ENCODE results near the gene EPHA7. TPM values are rescaled to one million over a fixed set of nuclear protein-coding genes. Genes with fewer than 3 reads are reported as not detected.

The EPHA7 gene
- polyA plus RNA-seq, 2 of the 4 experiments (the other 2 are of a cell fraction): 0.45 to 0.56 TPM

GRCh38 chr6:93248631-93249030 lies 170.7 kb downstream of the EPHA7 start:
- no peak for TF ChIP-seq REST (IDR thresholded peaks at IDR 0.05)
- no peak for TF ChIP-seq ZFP36 (IDR thresholded peaks at IDR 0.05; ENCODE audit: borderline replicate concordance, partially characterized antibody)
- no peak for TF ChIP-seq JUN (IDR thresholded peaks at IDR 0.05)
- no peak for TF ChIP-seq PHF8 (IDR thresholded peaks at IDR 0.05; ENCODE audit: borderline replicate concordance, low read depth)
- TF ChIP-seq GATA3 (IDR thresholded peaks at IDR 0.05; ENCODE audit: borderline replicate concordance): no peak
- TF ChIP-seq NR3C1 (IDR thresholded peaks at IDR 0.05): no peak
- TF ChIP-seq HMGXB4 (CRISPR knock-in tag; IDR thresholded peaks at IDR 0.05; ENCODE audit: borderline replicate concordance): no peak
- TF ChIP-seq ZC3H11A (IDR thresholded peaks at IDR 0.05): no peak
- no peak for TF ChIP-seq EHMT2 (IDR thresholded peaks at IDR 0.05; ENCODE audit: low read depth)
- no peak for TF ChIP-seq RAD21 (conservative IDR thresholded peaks at IDR 0.05 in 1 of 2, IDR thresholded peaks at IDR 0.05 in 1 of 2)
- TF ChIP-seq TP53 (CRISPR knock-in tag; IDR thresholded peaks at IDR 0.05): no peak
- TF ChIP-seq, protein P1, sequence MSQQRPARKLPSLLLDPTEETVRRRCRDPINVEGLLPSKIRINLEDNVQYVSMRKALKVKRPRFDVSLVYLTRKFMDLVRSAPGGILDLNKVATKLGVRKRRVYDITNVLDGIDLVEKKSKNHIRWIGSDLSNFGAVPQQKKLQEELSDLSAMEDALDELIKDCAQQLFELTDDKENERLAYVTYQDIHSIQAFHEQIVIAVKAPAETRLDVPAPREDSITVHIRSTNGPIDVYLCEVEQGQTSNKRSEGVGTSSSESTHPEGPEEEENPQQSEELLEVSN (IDR thresholded peaks at IDR 0.05; ENCODE audit: borderline replicate concordance, low read depth): no peak
- no peak for TF ChIP-seq ZNF302 (CRISPR knock-in tag; IDR thresholded peaks at IDR 0.05)
- no peak for TF ChIP-seq FOSL2 (IDR thresholded peaks at IDR 0.05)
- no peak for TF ChIP-seq FOSL2 (CRISPR knock-in tag; IDR thresholded peaks at IDR 0.05)
- no peak for TF ChIP-seq JUNB (IDR thresholded peaks at IDR 0.05)
- DNase-seq (ENCODE audit: low read depth in 1 of 2, low spot score in 1 of 2) (no peak), FAIRE-seq (no peak), ATAC-seq (no peak)
- no peak overlapping the region for H3K4me2 ChIP-seq
- CTCF ChIA-PET: no interaction called here
- no peaks in the 10 kb centered on the region for H3K4me1 ChIP-seq
- H3K9me3 ChIP-seq: no peaks in the 10 kb centered on the region
- WGBS (ENCODE audit: missing lambda C conversion rate): 6% methylated on average over 2 of the region's 2 CpGs
- no peak overlapping the region for H3K27ac ChIP-seq
- H3K4me3 ChIP-seq: no peak overlapping the region
- POLR2A ChIA-PET: no interaction called here

- no peak for ATAC-seq
- no peaks in the 10 kb centered on the region for H3K4me1 ChIP-seq
- H3K27ac ChIP-seq: no peak overlapping the region
- H3K4me3 ChIP-seq: no peak overlapping the region
- H3K4me2 ChIP-seq: no peak overlapping the region
- POLR2A ChIA-PET: no interaction called here
- CTCF ChIA-PET: no interaction called here
- no peaks in the 10 kb centered on the region for H3K9me3 ChIP-seq
- TF ChIP-seq GATA3 (IDR thresholded peaks at IDR 0.05; ENCODE audit: borderline replicate concordance): no peak
- TF ChIP-seq ZNF302 (CRISPR knock-in tag; IDR thresholded peaks at IDR 0.05): no peak
- TF ChIP-seq ZSCAN20 (CRISPR knock-in tag; IDR thresholded peaks at IDR 0.05): no peak
- no peak for TF ChIP-seq SREBF2 (IDR thresholded peaks at IDR 0.05)
- no peak for TF ChIP-seq EP300 (IDR thresholded peaks at IDR 0.05)
- no peak for TF ChIP-seq CHD4 (IDR thresholded peaks at IDR 0.05; ENCODE audit: borderline replicate concordance)
- no peak for TF ChIP-seq POLR2A (IDR thresholded peaks at IDR 0.05; ENCODE audit: low read length)
- TF ChIP-seq FOXS1 (CRISPR knock-in tag; IDR thresholded peaks at IDR 0.05): no peak
- TF ChIP-seq SMC3 (IDR thresholded peaks at IDR 0.05): no peak
- TF ChIP-seq JUN (IDR thresholded peaks at IDR 0.05): no peak
- TF ChIP-seq, protein P2, sequence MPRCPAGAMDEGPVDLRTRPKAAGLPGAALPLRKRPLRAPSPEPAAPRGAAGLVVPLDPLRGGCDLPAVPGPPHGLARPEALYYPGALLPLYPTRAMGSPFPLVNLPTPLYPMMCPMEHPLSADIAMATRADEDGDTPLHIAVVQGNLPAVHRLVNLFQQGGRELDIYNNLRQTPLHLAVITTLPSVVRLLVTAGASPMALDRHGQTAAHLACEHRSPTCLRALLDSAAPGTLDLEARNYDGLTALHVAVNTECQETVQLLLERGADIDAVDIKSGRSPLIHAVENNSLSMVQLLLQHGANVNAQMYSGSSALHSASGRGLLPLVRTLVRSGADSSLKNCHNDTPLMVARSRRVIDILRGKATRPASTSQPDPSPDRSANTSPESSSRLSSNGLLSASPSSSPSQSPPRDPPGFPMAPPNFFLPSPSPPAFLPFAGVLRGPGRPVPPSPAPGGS (IDR thresholded peaks at IDR 0.05): no peak
- TF ChIP-seq MAZ (IDR thresholded peaks at IDR 0.05; ENCODE audit: borderline replicate concordance, low read depth, low read length): no peak
- no peak for TF ChIP-seq FOSB (CRISPR knock-in tag; IDR thresholded peaks at IDR 0.05)
- TF ChIP-seq HOXB5 (CRISPR knock-in tag; IDR thresholded peaks at IDR 0.05): no peak
- TF ChIP-seq KDM5A (IDR thresholded peaks at IDR 0.05): no peak
- no peak for DNase-seq (ENCODE audit: low read depth in 1 of 2, low spot score in 1 of 2)
- 0% methylated on average over 1 of the region's 1 CpG for WGBS (ENCODE audit: missing lambda C conversion rate)
- no peak for FAIRE-seq
Measured at GRCh38 chr6:93243231-93243778, 176.1 kb downstream of the EPHA7 start.
